GM21723 (cell line): ENCODE measurements around the gene CRYBB1.

Experiments used
- ATAC-seq: cut with Tn5 transposase; IDR thresholded peaks from one replicate; pipeline ENCODE4 v1.9.1; 2021; ENCODE audit warnings: mild to moderate bottlenecking, moderate library complexity; ENCODE audit not compliant: unreplicated experiment

Gene CRYBB1

GRCh38 chr22:26559961-26560575 lies 57.8 kb downstream of the CRYBB1 start:
- no peak for ATAC-seq

DNA sequence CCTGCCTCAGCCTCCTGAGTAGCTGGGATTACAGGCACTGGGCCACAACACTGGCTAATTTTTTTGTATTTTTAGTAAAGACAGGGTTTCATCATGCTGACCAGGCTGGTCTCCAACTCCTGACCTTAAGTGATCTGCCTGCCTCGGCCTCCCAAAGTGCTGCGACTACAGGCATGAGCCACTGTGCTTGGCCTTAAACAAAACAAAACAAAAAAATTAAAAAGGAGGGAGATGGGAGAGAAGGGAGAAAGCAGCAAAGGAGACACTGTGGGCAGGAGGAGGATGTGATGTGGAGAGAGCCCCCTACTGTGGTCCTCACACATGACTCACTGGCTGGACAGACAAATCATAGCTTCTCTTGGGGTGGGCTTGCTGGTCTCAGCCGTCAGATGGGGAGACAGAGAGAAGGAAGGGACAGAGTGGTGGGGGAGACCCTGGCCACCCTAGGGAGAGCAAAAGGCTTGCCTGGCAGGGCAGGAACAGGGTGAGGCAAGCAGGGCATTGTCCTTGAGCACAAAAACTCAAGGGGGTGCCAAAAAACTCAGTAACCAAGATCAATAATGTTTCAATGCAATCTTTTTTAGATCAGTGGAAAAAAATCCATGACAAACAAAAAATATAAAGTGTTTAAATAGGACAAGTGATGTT lies 59.5 kb downstream of the CRYBB1 start:
- ATAC-seq: no peak

GRCh38 chr22:26556904-26557303 lies 60.9 kb downstream of the CRYBB1 start:
- no peak for ATAC-seq

GRCh38 chr22:26555478-26555877 lies 62.3 kb downstream of the CRYBB1 start:
- ATAC-seq: no peak

- ATAC-seq: no peak
Measured at GRCh38 chr22:26554956-26555355, 62.9 kb downstream of the CRYBB1 start.

GRCh38 chr22:26553056-26553752 lies 64.6 kb downstream of the CRYBB1 start:
- ATAC-seq: no peak

DNA sequence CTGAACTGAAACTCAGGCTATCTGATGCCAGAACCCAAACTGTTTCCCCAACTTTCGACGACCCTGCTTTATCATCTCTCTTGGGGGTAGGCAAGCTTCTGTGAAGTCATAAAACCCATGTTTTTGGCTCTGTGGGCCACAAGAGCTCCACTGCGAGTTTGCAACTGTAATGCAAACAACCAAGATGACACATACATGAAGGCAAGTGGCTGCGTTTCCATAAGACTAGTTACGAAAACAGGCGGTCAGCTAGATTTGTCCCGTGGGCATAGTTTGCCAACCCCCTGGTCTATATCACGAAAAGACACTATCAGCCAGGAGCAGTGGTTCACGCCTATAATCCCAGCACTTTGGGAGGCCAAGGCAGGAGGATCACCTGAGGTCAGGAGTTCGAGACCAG lies 65.4 kb downstream of the CRYBB1 start:
- no peak for ATAC-seq

DNA sequence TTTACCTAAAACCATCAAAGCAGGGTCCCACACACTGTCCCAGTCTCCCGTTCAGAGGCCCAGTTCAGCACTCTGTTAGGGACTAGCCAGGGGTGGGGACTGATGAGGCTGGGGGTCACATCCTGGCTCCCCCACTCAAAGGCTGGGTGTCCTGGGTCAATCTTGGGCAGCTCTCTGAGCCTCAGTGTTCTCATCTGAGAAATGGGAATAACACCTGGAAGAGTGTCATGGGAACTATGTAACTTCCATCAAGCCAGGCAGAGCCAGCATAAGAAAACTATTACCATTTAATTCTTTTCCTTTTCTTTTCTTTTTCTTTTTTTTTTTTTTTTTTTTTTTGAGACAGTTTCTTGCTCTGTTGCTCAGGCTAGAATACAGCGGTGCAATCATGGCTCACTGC lies 66.3 kb downstream of the CRYBB1 start:
- ATAC-seq: no peak

DNA sequence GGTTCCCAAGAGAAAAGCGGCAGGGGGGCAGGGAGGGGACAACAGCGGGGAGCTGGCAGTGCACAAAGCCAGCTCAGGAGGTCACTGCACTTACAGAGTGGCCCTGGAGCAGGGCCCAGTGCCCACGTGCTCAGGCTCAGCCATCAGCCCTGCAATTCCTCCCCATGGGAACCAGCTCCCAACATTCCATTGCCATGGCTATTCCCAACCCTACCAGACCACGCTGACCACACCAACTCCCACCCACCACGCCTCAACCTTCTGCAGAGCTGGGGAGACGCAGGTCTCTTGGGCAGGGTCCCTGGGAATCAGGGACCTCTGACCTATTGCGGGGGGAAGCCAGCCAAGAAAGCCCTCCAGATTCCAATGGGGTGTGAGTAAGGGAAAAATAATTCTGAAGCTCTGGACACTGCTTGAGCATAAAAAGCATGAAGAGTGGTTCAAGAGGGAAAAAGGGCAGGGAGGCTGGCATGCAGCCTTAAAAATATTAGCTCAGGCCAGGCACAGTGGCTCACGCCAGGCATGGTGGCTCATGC lies 67.3 kb downstream of the CRYBB1 start:
- no peak for ATAC-seq

DNA sequence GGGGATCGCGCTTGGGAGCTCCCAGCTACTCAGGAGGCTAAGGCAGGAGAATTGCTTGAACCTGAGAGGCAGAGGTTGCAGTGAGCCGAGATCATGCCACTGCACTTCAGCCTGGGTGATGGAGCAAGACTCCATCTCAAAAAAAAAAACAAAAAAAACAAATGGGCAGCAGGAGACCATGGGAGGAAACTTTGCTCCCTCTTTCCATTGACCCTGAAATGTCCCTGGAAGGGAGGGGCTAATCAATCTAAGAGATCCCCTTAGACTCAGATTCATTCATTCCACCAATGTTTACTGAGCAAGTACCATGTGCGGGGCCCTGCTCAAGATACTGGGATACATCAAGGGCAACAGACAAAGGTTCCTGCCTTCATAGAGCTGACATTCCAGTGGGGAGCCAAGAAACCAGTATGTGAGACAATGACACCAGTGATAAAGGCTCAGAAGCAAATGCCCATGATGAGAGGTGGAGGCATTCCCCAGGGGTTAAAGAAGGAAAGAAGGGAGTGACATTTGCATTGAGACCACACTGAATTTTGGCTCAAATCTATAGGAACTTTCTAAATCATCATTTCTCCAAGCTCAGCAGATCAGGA lies 67.8 kb downstream of the CRYBB1 start:
- no peak for ATAC-seq
